Measurements from ENCODE around the gene SLITRK1.

The SLITRK1 gene

GRCh38 chr13:83865161-83866137 lies 16.8 kb downstream of the SLITRK1 start:
- no peak for DNase-seq

- no peak for DNase-seq
These were observed 28.5 kb downstream of the SLITRK1 start for GRCh38 chr13:83853771-83854170.

DNA sequence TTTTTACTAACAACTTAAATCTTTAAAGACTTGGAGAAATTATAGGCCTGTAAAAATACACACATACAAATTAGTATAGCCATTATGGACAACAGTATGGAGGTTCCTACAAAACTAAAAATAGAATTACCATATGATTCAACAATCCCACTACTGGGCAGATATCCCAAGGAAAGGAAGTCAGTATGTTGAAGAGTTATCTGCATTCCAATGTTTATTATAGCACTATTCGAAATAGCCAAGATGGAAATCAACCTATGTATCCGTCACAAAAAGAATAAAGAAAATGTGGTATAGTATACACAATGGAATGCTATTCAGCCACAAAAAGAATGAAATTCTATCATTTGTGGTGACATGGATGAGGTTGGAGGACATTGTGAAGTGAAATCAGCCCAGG lies 37.2 kb downstream of the SLITRK1 start:
- DNase-seq = no peak

DNA sequence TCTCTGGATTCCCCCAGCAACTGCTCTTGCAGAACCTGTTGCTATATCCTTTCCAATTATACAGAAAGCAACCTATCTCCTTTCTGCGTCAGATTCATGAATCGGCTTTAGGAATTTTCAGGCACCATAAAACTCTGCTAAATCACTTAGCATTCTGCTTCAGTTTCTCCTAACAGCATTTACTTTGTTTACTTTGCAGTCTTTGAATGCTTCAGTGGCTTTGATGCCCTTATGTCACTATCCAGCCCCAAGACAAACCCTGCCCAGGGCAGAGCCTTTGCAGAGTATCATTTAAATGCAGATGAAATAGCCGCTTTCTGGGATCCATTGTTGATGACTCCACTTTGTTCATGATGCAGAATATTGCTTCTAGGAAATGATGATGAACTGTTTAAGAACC lies 43.1 kb downstream of the SLITRK1 start:
- no peak for DNase-seq

GRCh38 chr13:83831796-83832195 lies 50.5 kb downstream of the SLITRK1 start:
- DNase-seq = no peak

DNA sequence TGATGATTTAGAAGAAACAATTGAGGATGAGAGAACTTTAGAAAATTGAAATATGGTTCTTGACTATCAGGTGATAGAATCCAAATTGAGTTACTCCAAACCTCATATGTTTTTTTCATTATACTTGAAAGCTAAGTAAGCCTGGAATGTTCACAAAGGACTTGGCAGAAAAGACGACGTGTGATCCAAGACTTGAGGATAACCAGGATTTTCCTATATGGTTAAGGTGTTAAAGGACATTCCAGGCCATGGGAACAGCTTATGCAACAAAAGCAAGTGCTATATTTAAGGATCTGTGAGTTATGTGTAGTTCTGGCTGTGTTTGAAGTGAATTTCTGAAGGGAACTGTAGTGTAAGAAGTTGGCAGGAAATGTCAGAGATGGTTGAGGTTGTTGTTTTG lies 52.5 kb downstream of the SLITRK1 start:
- no peak for DNase-seq

- DNase-seq = no peak
These were observed 54.9 kb downstream of the SLITRK1 start for GRCh38 chr13:83827338-83827737.

Data from NCI-H510A (cell line).